B cell (primary cell): ENCODE data around the gene USP33.

Experiments used
- CTCF ChIP-seq: fragments of 200-600 bp; IDR thresholded peaks from one replicate; pipeline ENCODE4 v1.8.0; 2022; ENCODE audit warnings: antibody characterized with exemption, mild to moderate bottlenecking
- EZH2 ChIP-seq: IDR thresholded peaks from 2 replicates; pipeline ENCODE4 v1.6.1; 2012; ENCODE audit warnings: borderline replicate concordance, low read depth, mild to moderate bottlenecking, moderate library complexity, low read length; ENCODE audit not compliant: insufficient read depth, poor library complexity, severe bottlenecking

GRCh38 chr1:77652268-77652667 is 107.4 kb downstream of the USP33 start:
- TF ChIP-seq CTCF, result no peak
- TF ChIP-seq EZH2, result no peak
